Thyroid gland (tissue), 4 donors: ENCODE measurements around the gene EIF5. TPM values are rescaled to one million over a fixed set of nuclear protein-coding genes. Genes with fewer than 3 reads are reported as not detected.

ENCODE experiments used
- DNase-seq, 2 donors: peaks; one replicate each; pipeline ENCODE4 v3.0.0-alpha.2; 2019
- H3K27ac ChIP-seq, 3 donors: fragments of 200-600 bp; sonication (generic); 1 replicate in 2 of 3; 2 replicates in 1 of 3; pipeline ENCODE4 v1.5.1; 2016 to 2019; ENCODE audit warnings: mild to moderate bottlenecking in 1 of 3, moderate library complexity in 1 of 3
- H3K27me3 ChIP-seq: fragments of 200-600 bp; sonication (generic); one replicate; pipeline ENCODE4 v1.5.1; 2019
- H3K36me3 ChIP-seq, 2 donors: fragments of 200-600 bp; sonication (generic); one replicate each; pipeline ENCODE4 v1.5.1; 2016 to 2019
- H3K4me1 ChIP-seq, 2 donors: fragments of 200-600 bp; sonication (generic); one replicate each; pipeline ENCODE4 v1.5.1; 2017 to 2019
- H3K4me3 ChIP-seq, 3 donors: fragments of 200-600 bp; sonication (generic); replicated peaks in 1 of 3; 1 replicate in 2 of 3; 2 replicates in 1 of 3; pipeline ENCODE4 v1.5.1; 2016; ENCODE audit warnings: mild to moderate bottlenecking in 1 of 3
- H3K9me3 ChIP-seq: fragments of 200-600 bp; sonication (generic); one replicate; pipeline ENCODE4 v1.5.1; 2017
- CTCF ChIP-seq, 6 experiments: fragments of 200-600 bp in 3 of 6; fragments of 450-650 bp in 3 of 6; sonication (generic) in 3 of 6; IDR thresholded peaks; one replicate each; pipeline ENCODE4 v1.5.1; 2016 to 2019; ENCODE audit warnings: antibody characterized with exemption in 6 of 6, mild to moderate bottlenecking in 2 of 6, inconsistent platforms in 1 of 6, moderate library complexity in 1 of 6
- POLR2A ChIP-seq, 2 donors: fragments of 450-650 bp; IDR thresholded peaks; one replicate each; pipeline ENCODE4 v1.6.1; 2017; ENCODE audit warnings: antibody characterized with exemption in 2 of 2, mild to moderate bottlenecking in 2 of 2, moderate library complexity in 1 of 2
- WGBS, 2 donors: methylation state at CpG; one replicate each; pipeline ENCODE4 v1.1.5; 2017; 5-methylcytosine and 5-hydroxymethylcytosine counted together
- intact Hi-C: fragments of 100-400 bp; cut with DNase I; formaldehyde crosslinking; loops from one replicate; pipeline ENCODE4 v1.15.1; 2023
- total RNA-seq, 4 donors: library from RNA; depleted of rRNA; stranded (reverse); fragments of >200 nt; gene quantifications; one replicate each; pipeline ENCODE4 v1.2.3, GENCODE V29; 2016

EIF5 gene
- total RNA-seq, 4 donors from 2014 or later, result 257 to 428 (median 329) TPM

DNA sequence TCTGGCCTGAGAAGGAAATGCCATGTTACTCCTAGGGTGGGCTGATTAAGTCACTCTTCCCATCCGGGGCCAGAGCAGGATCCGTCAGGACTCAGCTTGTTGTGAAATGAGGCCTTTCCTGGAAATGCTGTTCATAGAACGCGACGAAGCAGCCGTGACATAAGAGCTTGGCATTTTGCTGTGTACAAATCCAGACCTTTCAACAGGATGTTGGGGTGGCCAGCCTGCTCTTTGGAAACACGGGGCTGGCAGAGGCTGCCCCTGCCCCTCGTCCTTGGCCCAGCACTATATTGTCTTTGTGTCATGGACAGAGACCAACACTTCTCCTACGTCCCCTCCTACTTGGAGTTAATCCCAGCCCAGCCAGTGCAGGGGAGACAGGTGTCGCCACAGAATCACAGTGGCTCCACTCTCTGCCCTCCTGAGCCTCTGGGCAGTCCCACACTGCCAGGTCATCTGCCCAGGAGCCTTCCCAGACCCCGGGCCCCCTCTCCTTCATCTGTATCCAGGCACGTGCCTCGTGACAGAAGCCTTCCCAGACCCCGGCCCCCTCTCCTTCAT is 18.6 kb upstream of the EIF5 start:
- Histone ChIP-seq H3K27ac (peak overlapping the region; percentile 32 to 78 (median 78)), H3K4me1 (peaks cover 14 to 19% of the 10 kb centered on the region in 2 donors), H3K27me3 (no peaks in the 10 kb centered on the region), H3K36me3 (no peaks in the 10 kb centered on the region), H3K4me3 (no peak overlapping the region), H3K9me3 (no peaks in the 10 kb centered on the region)
- intact Hi-C loops, result no loop called here
- peak; percentile 75 to 81 for DNase-seq
- WGBS, 2 donors, result 34 to 36% methylated on average over 14 of the region's 14 CpGs
- no peak for TF ChIP-seq POLR2A (IDR thresholded peaks at IDR 0.05)
- TF ChIP-seq CTCF (IDR thresholded peaks at IDR 0.05), result no peak

- intact Hi-C loops, result no loop called here
- Histone ChIP-seq H3K36me3 (no peaks in the 10 kb centered on the region), H3K9me3 (no peaks in the 10 kb centered on the region), H3K27me3 (no peaks in the 10 kb centered on the region), H3K27ac (peak overlapping the region; percentile 32 to 78 (median 78)), H3K4me3 (no peak overlapping the region), H3K4me1 (peaks cover 14 to 19% of the 10 kb centered on the region in 2 donors)
- WGBS, 2 donors, result 94 to 98% methylated on average over 4 to 6 of the region's 11 CpGs
- TF ChIP-seq POLR2A (IDR thresholded peaks at IDR 0.05) (no peak), CTCF (IDR thresholded peaks at IDR 0.05) (no peak)
- peak in 1 of 2 donors; percentile 11 for DNase-seq
These were observed 18.1 kb upstream of the EIF5 start for GRCh38 chr14:103315941-103316340.

DNA sequence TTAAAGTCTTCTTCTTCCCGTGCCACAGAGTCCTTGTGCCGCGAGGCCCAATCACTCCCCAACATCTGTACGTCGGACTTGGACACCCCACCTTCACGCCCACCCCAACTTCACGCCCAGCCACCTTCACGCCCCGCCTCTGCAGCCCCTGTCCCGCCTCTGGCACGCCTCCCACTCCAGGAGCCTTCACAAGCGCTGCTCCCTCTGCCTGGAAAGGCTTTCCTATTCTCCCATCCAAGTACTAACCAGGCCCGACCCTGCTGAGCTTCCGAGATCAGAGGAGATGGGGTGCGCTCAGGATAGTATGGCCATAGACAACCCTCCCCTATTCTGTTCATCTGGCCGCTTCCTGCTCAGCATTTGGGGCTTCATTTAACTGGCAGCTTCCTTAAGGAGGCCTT is 17.3 kb upstream of the EIF5 start:
- H3K27ac ChIP-seq, result no peak overlapping the region
- no peak for DNase-seq
- H3K9me3 ChIP-seq, result no peaks in the 10 kb centered on the region
- no peaks in the 10 kb centered on the region for H3K36me3 ChIP-seq
- no peaks in the 10 kb centered on the region for H3K27me3 ChIP-seq
- TF ChIP-seq CTCF (IDR thresholded peaks at IDR 0.05) (no peak), POLR2A (IDR thresholded peaks at IDR 0.05) (no peak)
- H3K4me1 ChIP-seq, result peaks cover 14 to 19% of the 10 kb centered on the region in 2 donors
- 95 to 97% methylated on average over 16 of the region's 16 CpGs for WGBS, 2 donors
- H3K4me3 ChIP-seq, result no peak overlapping the region
- intact Hi-C loops, result no loop called here

GRCh38 chr14:103317251-103317650 is 16.8 kb upstream of the EIF5 start:
- Histone ChIP-seq H3K4me1 (peaks cover 14 to 19% of the 10 kb centered on the region in 2 donors), H3K4me3 (no peak overlapping the region), H3K9me3 (no peaks in the 10 kb centered on the region), H3K27ac (no peak overlapping the region), H3K36me3 (no peaks in the 10 kb centered on the region), H3K27me3 (no peaks in the 10 kb centered on the region)
- 64 to 69% methylated on average over 9 of the region's 9 CpGs for WGBS, 2 donors
- intact Hi-C loops, result no loop called here
- no peak for DNase-seq
- TF ChIP-seq CTCF (IDR thresholded peaks at IDR 0.05) (no peak), POLR2A (IDR thresholded peaks at IDR 0.05) (no peak)

GRCh38 chr14:103317976-103318580 is 16.0 kb upstream of the EIF5 start:
- Histone ChIP-seq H3K36me3 (no peaks in the 10 kb centered on the region), H3K4me3 (no peak overlapping the region), H3K27me3 (no peaks in the 10 kb centered on the region), H3K27ac (no peak overlapping the region), H3K4me1 (peaks cover 14 to 19% of the 10 kb centered on the region in 2 donors), H3K9me3 (no peaks in the 10 kb centered on the region)
- intact Hi-C loops, result no loop called here
- DNase-seq, result no peak
- TF ChIP-seq CTCF (IDR thresholded peaks at IDR 0.05), result no peak
- TF ChIP-seq POLR2A (IDR thresholded peaks at IDR 0.05), result no peak
- WGBS, 2 donors, result 88 to 92% methylated on average over 10 of the region's 10 CpGs
